Upper lobe of left lung (tissue), 6 donors: ENCODE data around the gene SSTR3. TPM values are rescaled to one million over a fixed set of nuclear protein-coding genes. Genes with fewer than 3 reads are reported as not detected.

Source experiments
- ATAC-seq, 2 donors: fragments of 200-7000 bp; cut with Tn5 transposase; one replicate each; pipeline ENCODE4 v1.9.1; 2022; ENCODE audit warnings: mild to moderate bottlenecking in 2 of 2, moderate library complexity in 2 of 2; ENCODE audit not compliant: low FRiP score in 2 of 2
- DNase-seq, 2 donors: peaks; one replicate each; pipeline ENCODE4 v3.0.0-alpha.2; 2019 to 2020
- H3K27ac ChIP-seq, 4 donors: fragments of 200-600 bp; sonication (generic); one replicate each; pipeline ENCODE4 v1.5.1; 2016 to 2019
- H3K27me3 ChIP-seq, 4 donors: fragments of 200-600 bp; sonication (generic); one replicate each; pipeline ENCODE4 v1.5.1; 2017 to 2019
- H3K36me3 ChIP-seq, 4 donors: fragments of 200-600 bp; sonication (generic); one replicate each; pipeline ENCODE4 v1.5.1; 2016 to 2019
- H3K4me1 ChIP-seq, 4 donors: fragments of 200-600 bp; sonication (generic); one replicate each; pipeline ENCODE4 v1.5.1; 2018 to 2019
- H3K4me3 ChIP-seq, 4 donors: fragments of 200-600 bp; sonication (generic); one replicate each; pipeline ENCODE4 v1.5.1; 2017 to 2019; ENCODE audit warnings: mild to moderate bottlenecking in 2 of 4, moderate library complexity in 1 of 4
- H3K9me3 ChIP-seq, 4 donors: fragments of 200-600 bp; sonication (generic); one replicate each; pipeline ENCODE4 v1.5.1; 2018 to 2019
- EP300 ChIP-seq, 4 donors: sonication (generic); formaldehyde crosslinking; IDR thresholded peaks; one replicate each; pipeline ENCODE4 v1.5.1; 2017; ENCODE audit warnings: antibody characterized with exemption in 4 of 4, control low read depth in 2 of 4
- POLR2A ChIP-seq, 4 donors: fragments of 450-650 bp; IDR thresholded peaks; one replicate each; pipeline ENCODE4 v1.5.1; 2016 to 2017; ENCODE audit warnings: antibody characterized with exemption in 4 of 4, mild to moderate bottlenecking in 2 of 4
- POLR2AphosphoS5 ChIP-seq, 2 donors: sonication (generic); formaldehyde crosslinking; IDR thresholded peaks; one replicate each; pipeline ENCODE4 v1.5.1; 2017; ENCODE audit warnings: antibody characterized with exemption in 2 of 2
- WGBS, 2 donors: methylation state at CpG; one replicate each; pipeline ENCODE4 v1.1.5; 2017 to 2018; 5-methylcytosine and 5-hydroxymethylcytosine counted together
- total RNA-seq, 6 donors: library from RNA; depleted of rRNA in 4 of 6; stranded (reverse); fragments of >200 nt in 4 of 6; gene quantifications; one replicate each; pipeline versions ENCODE4 v1.1.0 to v1.2.1, GENCODE V29; 2016 to 2021
- TF ChIP-seq, protein P1 (sequence below), 6 experiments: fragments of 450-650 bp in 4 of 6; fragments of 200-600 bp in 2 of 6; sonication (generic) in 2 of 6; IDR thresholded peaks; one replicate each; pipeline ENCODE4 v1.5.1; 2016 to 2019; ENCODE audit warnings: antibody characterized with exemption in 6 of 6
- donor health status: DM: no; HTN: no; CAD: no; lungs with moderate emphysema.
- donor health status: DM: no; HTN: yes; CAD: no; lungs with severe emphysema.

Gene SSTR3
- total RNA-seq, 6 donors from 2014 or later: 0.06 to 0.13 TPM; not detected in 4

DNA sequence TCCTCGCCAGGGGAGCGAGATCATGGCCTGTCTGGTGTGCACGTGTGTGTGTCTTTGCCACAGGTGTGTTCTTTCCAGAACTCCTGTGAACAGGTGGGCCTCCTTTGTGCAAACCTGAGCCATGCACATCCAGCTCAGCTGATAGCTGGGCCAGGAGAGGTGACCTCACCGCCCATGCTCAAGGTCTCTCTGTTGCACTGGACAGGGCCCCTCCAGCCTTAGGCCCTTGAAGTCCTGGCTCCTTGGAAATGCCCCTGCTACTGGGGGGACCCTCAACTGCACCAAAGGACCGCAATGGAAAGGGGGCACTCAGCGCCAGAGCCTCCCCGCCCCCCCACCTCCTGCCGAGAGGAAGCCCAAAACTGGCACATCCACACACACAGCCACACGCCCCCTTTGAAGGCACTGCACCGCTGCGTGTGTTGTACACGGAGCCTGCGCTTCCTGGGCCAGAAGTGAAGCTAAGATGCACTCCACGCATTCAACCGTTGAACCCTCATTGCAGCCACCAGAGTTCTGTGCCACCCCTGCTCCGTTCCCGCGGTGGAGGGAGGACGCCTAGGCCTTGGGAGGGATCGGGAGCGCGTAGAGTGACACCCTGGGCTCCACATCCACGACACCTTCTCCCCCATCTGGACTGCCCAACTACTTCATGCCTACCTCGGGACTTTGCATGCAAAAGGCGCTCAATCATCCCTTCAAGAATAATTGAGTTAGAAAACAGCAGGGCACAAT, 46.2 kb downstream of the SSTR3 start:
- peak in 1 of 2 donors; percentile 66 for DNase-seq
- H3K36me3 ChIP-seq: no peaks in the 10 kb centered on the region
- peaks cover 0 to 4% (median 0%) of the 10 kb centered on the region in 4 donors for H3K9me3 ChIP-seq
- no peaks in the 10 kb centered on the region for H3K27me3 ChIP-seq
- ATAC-seq: no peak
- TF ChIP-seq, protein P1, sequence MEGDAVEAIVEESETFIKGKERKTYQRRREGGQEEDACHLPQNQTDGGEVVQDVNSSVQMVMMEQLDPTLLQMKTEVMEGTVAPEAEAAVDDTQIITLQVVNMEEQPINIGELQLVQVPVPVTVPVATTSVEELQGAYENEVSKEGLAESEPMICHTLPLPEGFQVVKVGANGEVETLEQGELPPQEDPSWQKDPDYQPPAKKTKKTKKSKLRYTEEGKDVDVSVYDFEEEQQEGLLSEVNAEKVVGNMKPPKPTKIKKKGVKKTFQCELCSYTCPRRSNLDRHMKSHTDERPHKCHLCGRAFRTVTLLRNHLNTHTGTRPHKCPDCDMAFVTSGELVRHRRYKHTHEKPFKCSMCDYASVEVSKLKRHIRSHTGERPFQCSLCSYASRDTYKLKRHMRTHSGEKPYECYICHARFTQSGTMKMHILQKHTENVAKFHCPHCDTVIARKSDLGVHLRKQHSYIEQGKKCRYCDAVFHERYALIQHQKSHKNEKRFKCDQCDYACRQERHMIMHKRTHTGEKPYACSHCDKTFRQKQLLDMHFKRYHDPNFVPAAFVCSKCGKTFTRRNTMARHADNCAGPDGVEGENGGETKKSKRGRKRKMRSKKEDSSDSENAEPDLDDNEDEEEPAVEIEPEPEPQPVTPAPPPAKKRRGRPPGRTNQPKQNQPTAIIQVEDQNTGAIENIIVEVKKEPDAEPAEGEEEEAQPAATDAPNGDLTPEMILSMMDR (IDR thresholded peaks at IDR 0.05): peak in 1 of 6 experiments; percentile 80
- no peak for TF ChIP-seq EP300 (IDR thresholded peaks at IDR 0.05)
- 53 to 58% methylated on average over 22 to 25 of the region's 25 CpGs for WGBS, 2 donors
- no peak overlapping the region for H3K4me3 ChIP-seq
- peaks cover 15 to 22% (median 16%) of the 10 kb centered on the region in 4 donors for H3K4me1 ChIP-seq
- H3K27ac ChIP-seq: peak overlapping the region in 3 of 4 donors; percentile 32 to 70 (median 68)

DNA sequence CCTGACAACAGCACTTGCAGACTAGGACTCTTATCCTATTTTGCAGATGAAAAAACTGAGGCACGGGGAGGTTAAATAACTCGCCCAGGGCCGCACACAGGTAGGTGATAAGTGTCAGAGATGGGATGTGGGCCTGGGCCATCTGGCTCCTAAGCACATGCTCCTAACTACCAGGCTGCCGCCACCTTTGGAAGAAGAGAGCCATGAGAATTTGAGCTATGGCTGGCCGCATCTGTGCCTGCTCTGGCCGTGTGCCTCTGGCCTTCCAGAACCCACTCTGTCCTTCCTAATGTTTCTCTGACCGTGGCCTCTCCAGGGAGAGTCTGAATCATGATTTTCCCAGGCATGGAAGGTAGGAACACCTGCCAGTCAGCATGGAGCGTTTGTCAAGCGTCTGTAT, 47.2 kb downstream of the SSTR3 start:
- TF ChIP-seq EP300 (IDR thresholded peaks at IDR 0.05) (no peak), POLR2AphosphoS5 (IDR thresholded peaks at IDR 0.05) (no peak), POLR2A (IDR thresholded peaks at IDR 0.05) (no peak)
- TF ChIP-seq, protein P1 (IDR thresholded peaks at IDR 0.05): no peak
- no peak for DNase-seq
- Histone ChIP-seq H3K4me3 (no peak overlapping the region), H3K36me3 (no peaks in the 10 kb centered on the region), H3K27me3 (no peaks in the 10 kb centered on the region), H3K9me3 (peaks cover 0 to 4% (median 0%) of the 10 kb centered on the region in 4 donors), H3K27ac (no peak overlapping the region), H3K4me1 (peaks cover 13 to 22% (median 16%) of the 10 kb centered on the region in 4 donors)
- WGBS, 2 donors: 88 to 91% methylated on average over 7 to 9 of the region's 9 CpGs
- ATAC-seq: no peak

DNA sequence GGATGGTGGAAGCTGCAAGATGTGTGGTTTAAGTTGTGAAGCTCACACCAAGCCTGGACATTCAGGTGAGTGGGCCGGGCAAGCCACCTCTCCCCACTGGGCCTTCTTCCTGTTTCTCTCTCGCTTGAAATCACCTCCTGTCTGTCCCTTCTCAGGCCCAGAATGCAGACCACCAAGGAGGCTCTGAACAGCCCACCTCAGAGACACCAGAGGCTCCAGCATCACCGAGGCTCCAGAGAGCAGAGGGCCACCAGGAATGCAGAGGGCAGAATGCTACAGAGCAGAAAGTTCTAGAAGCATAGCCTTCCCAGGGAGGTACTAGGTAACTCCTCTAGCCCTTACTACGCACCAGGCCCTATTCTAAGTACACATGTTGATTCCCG, 47.8 kb downstream of the SSTR3 start:
- H3K27ac ChIP-seq: peak overlapping the region in 1 of 4 donors; percentile 2
- no peaks in the 10 kb centered on the region for H3K27me3 ChIP-seq
- WGBS, 2 donors: 53 to 82% methylated on average over 4 to 5 of the region's 5 CpGs
- peaks cover 0 to 4% (median 0%) of the 10 kb centered on the region in 4 donors for H3K9me3 ChIP-seq
- ATAC-seq (no peak), DNase-seq (no peak)
- no peaks in the 10 kb centered on the region for H3K36me3 ChIP-seq
- H3K4me1 ChIP-seq: peaks cover 13 to 22% (median 16%) of the 10 kb centered on the region in 4 donors
- no peak overlapping the region for H3K4me3 ChIP-seq
- TF ChIP-seq EP300 (IDR thresholded peaks at IDR 0.05) (no peak), POLR2AphosphoS5 (IDR thresholded peaks at IDR 0.05) (no peak)

DNA sequence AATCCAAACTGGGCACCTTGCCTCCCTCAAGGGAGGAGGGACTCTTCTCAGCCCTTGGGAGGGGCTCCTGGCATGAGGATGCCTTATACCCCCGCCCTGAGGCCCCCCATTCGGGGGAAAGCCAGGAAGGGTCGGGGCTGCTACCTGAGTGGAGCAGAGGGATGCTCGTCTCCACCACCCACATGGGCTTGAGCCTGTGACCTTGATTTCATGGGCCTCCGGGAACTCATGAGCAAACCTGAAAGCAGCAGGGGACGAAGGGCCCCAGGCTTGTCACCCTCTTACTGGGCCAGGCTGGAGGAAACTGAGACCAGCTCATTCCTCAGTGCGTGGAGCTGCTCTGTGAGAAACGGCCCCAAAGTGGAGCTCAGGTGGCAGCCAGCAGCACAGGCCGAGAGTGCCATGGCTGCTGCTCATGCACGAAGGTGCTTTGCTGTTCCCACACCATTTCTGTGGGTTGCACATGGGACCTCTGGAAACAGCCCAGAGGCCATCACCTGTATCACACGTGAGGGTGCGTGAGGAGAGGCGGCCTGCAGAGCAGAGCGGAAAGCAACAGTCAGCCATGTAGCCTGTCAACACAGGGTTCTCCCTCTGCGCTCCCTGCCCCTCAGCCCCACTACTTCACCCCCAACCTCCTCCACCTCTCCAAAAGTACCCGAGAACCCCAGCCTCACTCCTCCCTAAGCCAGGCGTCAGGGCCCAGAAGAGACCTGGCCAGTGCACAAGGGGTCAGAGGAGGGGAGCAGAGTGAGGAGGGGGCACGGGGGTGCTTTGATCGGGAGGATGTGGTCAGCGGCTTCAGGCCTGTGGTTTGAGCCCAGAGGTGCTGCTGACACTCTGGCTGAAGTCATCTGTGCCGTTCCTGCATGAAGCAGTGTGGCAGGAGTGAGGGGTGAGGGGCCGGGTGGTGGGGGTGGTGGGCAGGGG, 48.4 kb downstream of the SSTR3 start:
- TF ChIP-seq, protein P1 (IDR thresholded peaks at IDR 0.05): no peak
- TF ChIP-seq POLR2A (IDR thresholded peaks at IDR 0.05) (no peak), EP300 (IDR thresholded peaks at IDR 0.05) (no peak), POLR2AphosphoS5 (IDR thresholded peaks at IDR 0.05) (no peak)
- Histone ChIP-seq H3K4me3 (no peak overlapping the region), H3K36me3 (no peaks in the 10 kb centered on the region), H3K27me3 (no peaks in the 10 kb centered on the region), H3K4me1 (peaks cover 13 to 22% (median 16%) of the 10 kb centered on the region in 4 donors), H3K9me3 (peaks cover 0 to 4% (median 0%) of the 10 kb centered on the region in 4 donors), H3K27ac (peak overlapping the region in 2 of 4 donors; percentile 2 to 24)
- DNase-seq: no peak
- ATAC-seq: no peak
- WGBS, 2 donors: 79 to 86% methylated on average over 20 to 22 of the region's 22 CpGs

DNA sequence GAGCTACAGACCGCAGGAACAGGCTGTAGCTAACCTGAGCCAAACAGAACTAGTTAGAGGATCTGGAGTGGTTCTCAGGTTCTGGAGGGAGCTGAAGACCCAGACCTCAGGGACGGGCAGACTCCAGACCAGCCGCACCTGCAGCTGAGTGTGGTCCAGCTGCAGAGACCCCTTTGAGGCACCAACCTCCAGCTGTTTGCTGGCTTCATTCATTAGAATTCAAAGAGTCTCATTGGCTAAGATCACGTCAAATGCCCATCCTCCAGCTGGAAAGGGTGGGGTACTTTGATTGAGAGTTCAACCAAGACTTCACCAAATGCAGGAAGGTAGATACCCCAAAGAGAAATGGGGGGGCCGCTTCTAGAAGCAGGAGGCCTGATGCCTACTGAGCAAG, 49.2 kb downstream of the SSTR3 start:
- Histone ChIP-seq H3K9me3 (peaks cover 0 to 4% (median 0%) of the 10 kb centered on the region in 4 donors), H3K4me1 (peaks cover 13 to 19% (median 16%) of the 10 kb centered on the region in 4 donors), H3K27ac (peak overlapping the region in 1 of 4 donors; percentile 63), H3K36me3 (no peaks in the 10 kb centered on the region), H3K27me3 (no peaks in the 10 kb centered on the region), H3K4me3 (no peak overlapping the region)
- no peak for ATAC-seq
- 33 to 94% methylated on average over 1 to 5 of the region's 5 CpGs for WGBS, 2 donors
- no peak for DNase-seq
- TF ChIP-seq, protein P1 (IDR thresholded peaks at IDR 0.05): no peak
- TF ChIP-seq POLR2AphosphoS5 (IDR thresholded peaks at IDR 0.05): no peak
